GM21786 (cell line): ENCODE measurements around the gene USP24.
"Not testable (repeated sequence)": the region's sequence is repeated elsewhere in the genome, so short reads cannot be mapped to it uniquely, and the experiment has no call there.

Experiments used
- ATAC-seq: cut with Tn5 transposase; IDR thresholded peaks from one replicate; pipeline ENCODE4 v1.9.1; 2021; ENCODE audit not compliant: unreplicated experiment

Gene USP24

GRCh38 chr1:55041613-55042012, 173.6 kb downstream of the USP24 start:
- no peak for ATAC-seq

- no peak for ATAC-seq
Observed at GRCh38 chr1:55040933-55041494, 174.2 kb downstream of the USP24 start.

GRCh38 chr1:55040083-55040932, 174.9 kb downstream of the USP24 start:
- no peak for ATAC-seq

GRCh38 chr1:55039342-55040082, 175.7 kb downstream of the USP24 start, which contains the start of gene PCSK9:
Gene PCSK9, plus strand, starts transcription at chr1:55039548. Its CDS starts 290 bp downstream, at chr1:55039838.
- no peak for ATAC-seq

- no peak for ATAC-seq
Observed at GRCh38 chr1:55038974-55039341, 176.2 kb downstream of the USP24 start.

GRCh38 chr1:55038552-55038838, 176.7 kb downstream of the USP24 start:
- no peak for ATAC-seq

GRCh38 chr1:55037733-55038551, 177.2 kb downstream of the USP24 start:
- no peak for ATAC-seq

- ATAC-seq: no peak
Observed at GRCh38 chr1:55035904-55036303, 179.3 kb downstream of the USP24 start.

GRCh38 chr1:55034476-55035133, 180.6 kb downstream of the USP24 start:
- no peak for ATAC-seq

GRCh38 chr1:55033265-55033614, 181.9 kb downstream of the USP24 start:
- no peak for ATAC-seq

GRCh38 chr1:55031098-55031497, 184.1 kb downstream of the USP24 start:
- ATAC-seq: not testable (repeated sequence)

- not testable (repeated sequence) for ATAC-seq
Observed at GRCh38 chr1:55026682-55027081, 188.5 kb downstream of the USP24 start.

- ATAC-seq: not testable (repeated sequence)
Observed at GRCh38 chr1:55024163-55024562, 191.0 kb downstream of the USP24 start.

- ATAC-seq: peak; percentile 83
Observed at GRCh38 chr1:55021942-55022546, 193.1 kb downstream of the USP24 start.

- no peak for ATAC-seq
Observed at GRCh38 chr1:55018395-55018794, 196.8 kb downstream of the USP24 start.
